T-cell (primary cell): ENCODE data around the gene LENG1. TPM values are rescaled to one million over a fixed set of nuclear protein-coding genes. Genes with fewer than 3 reads are reported as not detected.

Source experiments
- ATAC-seq, 4 experiments: fragments of 200-7000 bp in 3 of 4; fragments of 150-1000 bp in 1 of 4; cut with Tn5 transposase; replicated peaks in 1 of 4; 1 replicate in 3 of 4; 2 replicates in 1 of 4; pipeline ENCODE4 v1.10.0; 2021; ENCODE audit warnings: moderate library complexity in 3 of 4, mild to moderate bottlenecking in 2 of 4, moderate number of reproducible peaks in 1 of 4
- CTCF ChIA-PET, 2 donors: fragments of 300-600 bp; sonication (Branson Sonifier 250); formaldehyde crosslinking; loops; one replicate each; lab custom pipeline; 2022; ENCODE audit warnings: antibody characterized with exemption in 2 of 2; lab: Charles Lee
- POLR2A ChIA-PET, 2 donors: fragments of 300-600 bp; sonication (Branson Sonifier 250); formaldehyde crosslinking; loops; one replicate each; lab custom pipeline; 2022; ENCODE audit warnings: antibody characterized with exemption in 2 of 2; lab: Charles Lee
- DNase-seq, 35 experiments: peaks; one replicate each; pipeline versions ENCODE4 v3.0.0 to v3.0.0-alpha.2; 2013 to 2023
- H3K27ac ChIP-seq: one replicate; pipeline ENCODE4 v1.5.1; 2013; ENCODE audit warnings: low read length
- H3K27me3 ChIP-seq, 2 experiments: replicated peaks in 1 of 2; 1 replicate in 1 of 2; 2 replicates in 1 of 2; pipeline versions ENCODE4 v1.6.1 to v1.7.0; 2013; ENCODE audit warnings: low read length in 1 of 2, mixed read lengths in 1 of 2; ENCODE audit not compliant: control insufficient read depth in 2 of 2, insufficient read depth in 2 of 2; ENCODE audit errors: extremely low read depth in 1 of 2
- H3K36me3 ChIP-seq, 2 donors: 1 replicate in 1 of 2; 2 replicates in 1 of 2; pipeline versions ENCODE4 v1.6.1 to v1.7.0; 2013; ENCODE audit warnings: low read length in 1 of 2; ENCODE audit not compliant: control insufficient read depth in 2 of 2, insufficient read depth in 1 of 2; ENCODE audit errors: extremely low read depth in 1 of 2
- H3K4me1 ChIP-seq, 2 experiments: 1 replicate in 1 of 2; 2 replicates in 1 of 2; pipeline versions ENCODE4 v1.6.1 to v1.7.0; 2013; ENCODE audit warnings: low read length in 2 of 2, mixed read lengths in 1 of 2; ENCODE audit not compliant: insufficient read depth in 2 of 2, control insufficient read depth in 1 of 2; ENCODE audit errors: extremely low read depth in 1 of 2
- H3K4me3 ChIP-seq, 2 donors: 1 replicate in 1 of 2; 2 replicates in 1 of 2; pipeline versions ENCODE4 v1.5.1 to v1.7.0; 2013; ENCODE audit warnings: mild to moderate bottlenecking in 2 of 2, low read length in 1 of 2, moderate library complexity in 1 of 2; ENCODE audit not compliant: control insufficient read depth in 1 of 2; ENCODE audit errors: extremely low read depth in 1 of 2
- H3K9me3 ChIP-seq: 2 replicates; pipeline ENCODE4 v1.7.0; 2013
- H3K27ac Mint-ChIP-seq, 2 donors: one replicate each; pipeline ENCODE4 v1.8.0; 2020 to 2021; ENCODE audit warnings: mild to moderate bottlenecking in 2 of 2, mixed read lengths in 2 of 2
- H3K27me3 Mint-ChIP-seq, 2 donors: one replicate each; pipeline ENCODE4 v1.8.0; 2021 to 2022; ENCODE audit warnings: mixed read lengths in 2 of 2
- H3K36me3 Mint-ChIP-seq: one replicate; pipeline ENCODE4 v1.8.0; 2021; ENCODE audit warnings: mixed read lengths
- H3K4me1 Mint-ChIP-seq, 3 donors: one replicate each; pipeline ENCODE4 v1.8.0; 2020 to 2022; ENCODE audit warnings: mixed read lengths in 3 of 3, mild to moderate bottlenecking in 1 of 3
- H3K4me3 Mint-ChIP-seq, 3 donors: one replicate each; pipeline ENCODE4 v1.8.0; 2020 to 2022; ENCODE audit warnings: mild to moderate bottlenecking in 3 of 3, mixed read lengths in 3 of 3, moderate library complexity in 3 of 3
- H3K9me3 Mint-ChIP-seq, 3 donors: one replicate each; pipeline ENCODE4 v1.8.0; 2020 to 2022; ENCODE audit warnings: mixed read lengths in 3 of 3
- WGBS: methylation state at CpG from one replicate; pipeline ENCODE4 v1.1.5; 2013; ENCODE audit warnings: missing lambda C conversion rate; ENCODE audit not compliant: insufficient coverage; 5-methylcytosine and 5-hydroxymethylcytosine counted together
- total RNA-seq, 35 experiments: library from RNA in 6 of 35; stranded (reverse) in 6 of 35; fragments of 120-200 nt in 1 of 35; gene quantifications; one replicate each; pipeline versions ENCODE4 v1.2.1 to v1.2.4 and lab custom pipeline; 2013 to 2026

LENG1 gene
- total RNA-seq, 5 donors from 2014 or later (not counting 1 experiment from before 2014, with no cell fraction given) = 8.4 to 21.5 (median 19.2) TPM

DNA sequence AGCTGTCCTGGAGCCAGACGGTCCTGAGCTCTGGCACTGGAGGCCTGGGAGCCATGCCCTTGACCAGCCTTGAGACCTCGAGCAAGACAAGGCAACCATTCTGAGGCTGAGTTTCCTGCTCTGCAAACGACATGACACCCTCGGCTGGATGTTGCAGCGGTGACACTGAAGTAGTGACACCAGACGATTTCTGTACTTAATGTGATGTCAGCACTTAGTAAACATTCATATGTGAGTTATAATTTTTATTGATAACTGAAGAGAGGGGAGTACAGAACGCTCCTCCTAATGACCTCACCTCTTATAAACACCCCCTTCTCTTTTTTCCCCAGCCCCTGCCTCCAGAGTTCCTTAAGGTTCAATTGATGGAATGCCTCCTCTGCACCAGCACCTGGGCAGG, 51.0 kb downstream of the LENG1 start:
- H3K27ac Mint-ChIP-seq = no peak overlapping the region

DNA sequence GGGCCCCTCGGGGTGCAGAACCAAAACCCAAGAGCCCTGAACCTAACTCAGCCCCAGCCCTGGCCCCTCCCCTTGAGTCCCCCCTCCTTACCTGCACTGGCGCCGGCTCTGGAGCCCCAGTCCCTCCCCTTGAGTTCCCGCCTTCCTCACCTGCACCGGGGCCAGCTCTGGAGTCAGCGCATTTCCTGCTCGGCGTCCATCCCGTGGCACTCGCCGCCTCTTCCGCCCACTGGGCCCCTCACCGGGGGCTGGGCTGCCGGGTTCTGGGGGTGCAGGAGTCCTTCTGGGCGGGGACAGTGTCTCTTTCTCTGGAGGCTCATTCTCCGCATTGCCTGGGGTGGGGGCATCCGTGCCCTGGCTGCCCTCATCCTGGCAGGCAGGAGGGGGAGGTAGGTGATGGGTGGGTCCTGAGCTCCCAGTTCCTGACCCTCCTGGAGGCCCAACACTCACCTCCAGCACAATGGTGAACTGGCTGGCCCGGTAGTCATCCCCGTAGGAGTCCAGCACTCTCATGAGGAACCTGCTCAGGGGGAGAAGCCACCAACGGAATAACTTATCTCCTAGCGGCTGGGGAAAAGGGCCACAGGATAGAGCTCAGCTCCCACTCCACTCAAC, 51.5 kb downstream of the LENG1 start:
- H3K4me1 ChIP-seq = peaks cover 4 to 15% of the 10 kb centered on the region in 2 experiments
- DNase-seq (no peak), ATAC-seq (no peak)
- CTCF ChIA-PET = no interaction called here
- Mint-ChIP-seq H3K27me3 (no peaks in the 10 kb centered on the region), H3K9me3 (no peaks in the 10 kb centered on the region), H3K4me1 (peaks cover 19 to 30% (median 22%) of the 10 kb centered on the region in 3 donors), H3K27ac (no peak overlapping the region), H3K36me3 (peaks cover 19% of the 10 kb centered on the region), H3K4me3 (no peak overlapping the region)
- H3K9me3 ChIP-seq = no peaks in the 10 kb centered on the region
- 95% methylated on average over 17 of the region's 21 CpGs for WGBS
- no peaks in the 10 kb centered on the region for H3K27me3 ChIP-seq
- H3K36me3 ChIP-seq = peaks cover 9 to 43% of the 10 kb centered on the region in 2 donors
- H3K4me3 ChIP-seq = no peak overlapping the region
- no peak overlapping the region for H3K27ac ChIP-seq
- POLR2A ChIA-PET = no interaction called here

More for the DNA sequence above, 51.0 kb downstream of the LENG1 start:
- Histone ChIP-seq H3K27me3 (no peaks in the 10 kb centered on the region), H3K36me3 (peaks cover 9 to 43% of the 10 kb centered on the region in 2 donors), H3K9me3 (no peaks in the 10 kb centered on the region), H3K4me3 (no peak overlapping the region), H3K27ac (no peak overlapping the region), H3K4me1 (peaks cover under 1 to 11% of the 10 kb centered on the region in 2 experiments)
- ATAC-seq (no peak), DNase-seq (no peak)
- H3K36me3 Mint-ChIP-seq = peaks cover 19% of the 10 kb centered on the region
- H3K9me3 Mint-ChIP-seq = no peaks in the 10 kb centered on the region
- ChIA-PET CTCF (no interaction called here), POLR2A (no interaction called here)
- H3K4me1 Mint-ChIP-seq = peaks cover 17 to 29% (median 18%) of the 10 kb centered on the region in 3 donors
- H3K27me3 Mint-ChIP-seq = no peaks in the 10 kb centered on the region
- WGBS = 93% methylated on average over 3 of the region's 7 CpGs
- H3K4me3 Mint-ChIP-seq = no peak overlapping the region

DNA sequence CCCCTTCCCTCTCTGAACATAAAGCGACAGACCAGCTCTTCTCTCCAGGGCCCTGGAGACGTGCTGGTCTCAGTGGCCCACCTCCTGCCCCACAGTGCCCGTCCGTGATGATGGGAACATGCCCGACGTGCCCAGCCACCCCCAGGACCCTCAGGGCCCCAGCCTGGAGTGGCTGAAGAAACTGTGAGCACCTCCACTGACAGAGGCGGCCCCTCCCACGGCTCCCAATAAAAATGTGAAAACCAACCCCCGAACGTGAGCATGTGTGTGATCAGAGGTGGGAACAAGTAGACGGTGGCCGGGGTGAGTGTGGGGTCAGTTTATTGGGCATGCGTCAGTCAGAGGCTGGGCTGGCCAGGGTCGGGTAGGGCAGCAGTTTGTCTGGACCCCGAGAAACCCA, 52.8 kb downstream of the LENG1 start:
- H3K27me3 Mint-ChIP-seq = no peaks in the 10 kb centered on the region
- ChIA-PET CTCF (no interaction called here), POLR2A (no interaction called here)
- H3K27me3 ChIP-seq = no peaks in the 10 kb centered on the region
- ATAC-seq (no peak), DNase-seq (no peak)
- H3K36me3 ChIP-seq = peaks cover 6 to 43% of the 10 kb centered on the region in 2 donors
- H3K4me3 Mint-ChIP-seq = no peak overlapping the region
- no peak overlapping the region for H3K4me3 ChIP-seq
- H3K9me3 Mint-ChIP-seq = no peaks in the 10 kb centered on the region
- peaks cover 4 to 23% of the 10 kb centered on the region in 2 experiments for H3K4me1 ChIP-seq
- no peak overlapping the region for H3K27ac ChIP-seq
- H3K4me1 Mint-ChIP-seq = peaks cover 26 to 37% (median 30%) of the 10 kb centered on the region in 3 donors
- no peak overlapping the region for H3K27ac Mint-ChIP-seq
- H3K36me3 Mint-ChIP-seq = peaks cover 23% of the 10 kb centered on the region
- WGBS = 89% methylated on average over 8 of the region's 15 CpGs
- no peaks in the 10 kb centered on the region for H3K9me3 ChIP-seq

DNA sequence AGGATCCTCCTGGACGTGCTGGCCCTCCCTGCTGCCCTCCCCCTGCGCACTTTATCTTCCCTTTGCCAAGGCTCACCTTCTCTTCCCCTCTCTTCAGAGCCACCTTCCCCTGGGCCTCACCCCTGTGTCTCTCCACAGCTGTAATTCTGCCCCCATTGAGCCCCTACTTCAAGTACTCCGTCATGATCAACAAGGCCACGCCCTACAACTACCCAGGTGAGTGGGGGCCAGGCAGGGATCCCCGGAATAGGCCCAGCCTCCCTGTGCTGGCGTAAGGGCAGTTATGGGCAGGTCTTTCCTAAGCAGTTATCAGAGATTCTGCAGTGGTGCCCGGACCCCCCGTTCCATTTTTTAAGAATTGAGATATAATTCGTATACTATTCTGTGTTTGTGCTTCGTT, 53.7 kb downstream of the LENG1 start:
- H3K9me3 Mint-ChIP-seq = no peaks in the 10 kb centered on the region
- H3K4me1 ChIP-seq = peaks cover 4 to 23% of the 10 kb centered on the region in 2 experiments
- CTCF ChIA-PET = no interaction called here
- ATAC-seq (no peak), DNase-seq (no peak)
- no peaks in the 10 kb centered on the region for H3K27me3 ChIP-seq
- no peak overlapping the region for H3K4me3 ChIP-seq
- no peaks in the 10 kb centered on the region for H3K9me3 ChIP-seq
- peaks cover 25 to 37% (median 35%) of the 10 kb centered on the region in 3 donors for H3K4me1 Mint-ChIP-seq
- H3K27ac ChIP-seq = no peak overlapping the region
- POLR2A ChIA-PET = interaction anchor here in 1 of 2 donors (0.7 kb wide), 1 partner anchor 88 kb away, joined by 11 read pairs; no protein-coding TSS in a partner anchor
- no peak overlapping the region for H3K27ac Mint-ChIP-seq
- 98% methylated on average over 7 of the region's 10 CpGs for WGBS
- H3K27me3 Mint-ChIP-seq = no peaks in the 10 kb centered on the region
- peaks cover 6 to 40% of the 10 kb centered on the region in 2 donors for H3K36me3 ChIP-seq
- peaks cover 21% of the 10 kb centered on the region for H3K36me3 Mint-ChIP-seq
- peak overlapping the region in 1 of 3 donors; percentile 18 for H3K4me3 Mint-ChIP-seq

Other genes starting within 250 kb of the LENG1 start
- gene CACNG8, start 196.8 kb downstream of the LENG1 start, total RNA-seq = under 1 TPM in 1 of 5 donors, not detected in 4; 0.03 TPM
- gene CACNG6, start 168.1 kb downstream of the LENG1 start, total RNA-seq = not detected
- not detected for gene VSTM1, start 95.8 kb downstream of the LENG1 start, total RNA-seq
- gene TARM1, start 78.4 kb downstream of the LENG1 start, total RNA-seq = not detected
- under 1 TPM; 0.32 to 0.76 (median 0.58) TPM for gene OSCAR, start 58.9 kb downstream of the LENG1 start, total RNA-seq
- gene NDUFA3, start 56.9 kb downstream of the LENG1 start, total RNA-seq = 100 to 1,000 TPM in 3 of 5 donors, 10 to 100 TPM in 2; 77.4 to 137 (median 123) TPM
- gene TFPT, start 44.1 kb downstream of the LENG1 start, total RNA-seq = 10 to 100 TPM; 12.0 to 27.0 (median 20.7) TPM
- 10 to 100 TPM; 56.3 to 75.3 (median 69.8) TPM for gene PRPF31, start 44.0 kb downstream of the LENG1 start, total RNA-seq
- gene CNOT3, start 22.0 kb downstream of the LENG1 start, total RNA-seq = 10 to 100 TPM; 45.9 to 83.1 (median 77.0) TPM
- 1 to 10 TPM in 4 of 5 donors, under 1 TPM in 1; 0.78 to 2.6 (median 1.4) TPM for gene TMC4, start 13.4 kb upstream of the LENG1 start, total RNA-seq
- gene MBOAT7, start 29.9 kb upstream of the LENG1 start, total RNA-seq = 10 to 100 TPM; 24.0 to 44.8 (median 38.9) TPM
- 10 to 100 TPM in 4 of 5 donors, 1 to 10 TPM in 1; 9.5 to 28.5 (median 23.5) TPM for gene TSEN34, start 31.6 kb upstream of the LENG1 start, total RNA-seq
- gene RPS9, start 41.1 kb upstream of the LENG1 start, total RNA-seq = 1,000 to 10,000 TPM; 1,706 to 1,922 (median 1,806) TPM
- gene LILRB3, start 63.3 kb upstream of the LENG1 start, total RNA-seq = 1 to 10 TPM in 3 of 5 donors, under 1 TPM in 2; 0.72 to 2.8 (median 1.1) TPM
- gene LILRA6, start 83.1 kb upstream of the LENG1 start, total RNA-seq = under 1 TPM in 3 of 5 donors, not detected in 2; 0.13 to 0.58 (median 0.43) TPM
- under 1 TPM in 1 of 5 donors, not detected in 4; 0.13 TPM for gene LILRB5, start 97.6 kb upstream of the LENG1 start, total RNA-seq
- under 1 TPM in 2 of 5 donors, not detected in 3; 0.46 to 0.53 TPM for gene LILRB2, start 121.4 kb upstream of the LENG1 start, total RNA-seq
- gene LILRA5, start 153.4 kb upstream of the LENG1 start, total RNA-seq = not detected
- gene LILRA4, start 179.4 kb upstream of the LENG1 start, total RNA-seq = under 1 TPM in 1 of 5 donors, not detected in 4; 0.58 TPM
- gene LAIR1, start 205.2 kb upstream of the LENG1 start, total RNA-seq = 10 to 100 TPM; 40.2 to 66.0 (median 59.7) TPM